HG03025 (cell line): ENCODE results near the gene PGRMC2.

ENCODE experiments used
- ATAC-seq: cut with Tn5 transposase; IDR thresholded peaks from one replicate; pipeline ENCODE4 v1.9.1; 2021; ENCODE audit warnings: mild to moderate bottlenecking, moderate library complexity; ENCODE audit not compliant: unreplicated experiment, low FRiP score

The PGRMC2 gene

DNA sequence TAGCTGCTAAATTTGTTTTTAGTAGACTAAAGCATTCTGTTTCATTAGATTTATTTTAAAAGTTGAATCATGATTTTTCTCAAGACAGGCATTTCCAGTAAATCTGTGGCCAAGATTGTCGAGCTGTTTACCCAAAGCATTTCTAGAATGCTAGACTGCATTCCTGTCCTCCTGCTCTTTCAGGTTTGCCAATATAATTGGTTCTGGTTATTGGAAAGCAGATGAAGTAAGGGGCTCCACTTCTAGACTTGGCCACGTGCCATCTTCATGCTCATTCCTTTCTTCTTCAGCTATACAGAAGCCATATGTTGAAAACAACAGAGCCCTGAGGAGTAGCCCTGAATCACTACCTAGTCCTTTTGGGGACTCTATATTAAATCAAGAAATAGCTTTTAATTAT lies 62.5 kb downstream of the PGRMC2 start:
- ATAC-seq: no peak

DNA sequence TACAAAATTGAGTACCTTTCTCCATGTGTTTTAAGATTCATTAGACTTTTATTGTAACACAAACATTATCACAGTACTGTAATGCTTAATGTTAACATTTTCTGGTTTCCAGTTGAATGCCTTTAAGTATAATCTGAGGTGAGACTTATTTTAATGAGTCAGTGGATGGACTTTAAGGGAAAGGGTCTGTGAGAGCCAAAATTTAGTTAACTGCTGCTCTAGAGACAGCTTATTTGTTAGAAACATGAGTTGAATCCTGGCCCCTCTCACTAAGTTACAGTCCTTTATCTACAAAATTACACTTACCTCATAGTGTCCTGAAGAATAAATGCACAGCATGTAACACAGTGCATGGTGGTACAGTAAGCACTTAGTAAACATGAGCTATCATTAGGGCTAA lies 66.0 kb downstream of the PGRMC2 start:
- no peak for ATAC-seq

DNA sequence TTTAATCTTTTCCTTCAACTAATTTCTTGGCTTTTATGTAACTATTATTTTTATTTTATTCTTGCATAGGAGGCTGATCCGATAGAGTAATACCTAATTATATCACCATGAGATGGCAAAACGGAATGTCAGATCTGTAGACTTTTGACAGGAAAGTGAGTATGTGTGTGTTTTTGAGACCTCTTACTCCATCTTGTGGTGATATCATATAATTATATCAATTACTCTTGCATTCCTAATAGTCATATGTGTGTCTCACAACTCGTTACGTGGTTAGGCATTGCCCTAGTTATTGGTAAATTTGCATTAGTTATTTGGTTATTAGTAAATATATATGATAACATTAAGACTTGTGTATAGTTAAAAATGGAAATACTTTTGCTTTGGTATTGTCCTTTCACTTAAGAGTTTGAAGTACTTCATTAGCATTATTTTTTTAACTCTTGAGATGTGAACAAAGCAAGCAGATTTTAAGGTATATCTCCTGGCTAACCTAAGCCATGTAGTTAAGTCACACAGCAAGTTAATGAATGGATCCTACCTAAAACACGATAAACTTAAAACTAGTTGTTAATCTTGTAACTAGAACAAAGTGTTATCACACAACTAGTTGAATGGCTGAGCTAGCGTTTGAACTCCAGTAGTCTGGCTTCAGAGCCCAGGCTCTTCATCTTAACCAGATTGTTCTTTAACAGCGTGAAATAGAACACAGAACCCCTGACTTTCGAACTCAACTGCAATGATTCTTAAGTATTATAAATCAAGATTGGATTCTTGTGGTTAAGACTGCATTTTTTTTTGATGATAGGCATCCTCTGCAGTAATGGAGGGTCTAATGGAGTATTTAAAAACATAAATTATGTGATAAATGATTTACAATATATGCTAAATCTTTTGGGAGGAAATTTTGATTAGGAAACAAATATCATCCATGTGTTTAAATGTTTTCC lies 67.1 kb downstream of the PGRMC2 start:
- no peak for ATAC-seq
